Amniotic epithelial cell (primary cell): Measurements from ENCODE around the gene CLCNKB.
"Not testable (repeated sequence)": the region's sequence is repeated elsewhere in the genome, so short reads cannot be mapped to it uniquely, and the experiment has no call there.

ENCODE experiments used
- DNase-seq: peaks from one replicate; pipeline ENCODE4 v3.0.0-alpha.2; 2010; ENCODE audit warnings: low read depth

The CLCNKB gene

GRCh38 chr1:16015491-16015890, 28.1 kb upstream of the CLCNKB start:
- DNase-seq = no peak

GRCh38 chr1:16015960-16016901, 27.4 kb upstream of the CLCNKB start:
- DNase-seq = no peak

GRCh38 chr1:16017076-16017460, 26.5 kb upstream of the CLCNKB start:
- DNase-seq = no peak

GRCh38 chr1:16017461-16018303, 25.9 kb upstream of the CLCNKB start, which contains the start of gene HSPB7:
Gene HSPB7 (minus strand): TSS chr1:16018043. CDS start chr1:16017963, 80 bp downstream.
- DNase-seq = peak; percentile 80

- no peak for DNase-seq
These were observed 25.3 kb upstream of the CLCNKB start for GRCh38 chr1:16018308-16018707.

GRCh38 chr1:16018749-16019643, 24.6 kb upstream of the CLCNKB start:
- no peak for DNase-seq

GRCh38 chr1:16019644-16020277, 23.8 kb upstream of the CLCNKB start:
- no peak for DNase-seq

GRCh38 chr1:16020325-16020724, 23.3 kb upstream of the CLCNKB start:
- DNase-seq = no peak

- not testable (repeated sequence) for DNase-seq
These were observed 22.7 kb upstream of the CLCNKB start for GRCh38 chr1:16020878-16021277.

GRCh38 chr1:16021681-16022080, 21.9 kb upstream of the CLCNKB start, which contains the start of gene CLCNKA:
Gene CLCNKA (plus strand): TSS chr1:16022036. CDS start chr1:16022620, 584 bp downstream.
- no peak for DNase-seq

GRCh38 chr1:16022393-16022792, 21.2 kb upstream of the CLCNKB start:
- no peak for DNase-seq

- no peak for DNase-seq
These were observed 20.4 kb upstream of the CLCNKB start for GRCh38 chr1:16023050-16023653.

GRCh38 chr1:16026302-16026701, 17.3 kb upstream of the CLCNKB start:
- not testable (repeated sequence) for DNase-seq

GRCh38 chr1:16026723-16027484, 16.7 kb upstream of the CLCNKB start:
- DNase-seq = no peak

- DNase-seq = no peak
These were observed 15.2 kb upstream of the CLCNKB start for GRCh38 chr1:16028237-16029002.

- DNase-seq = not testable (repeated sequence)
These were observed 14.6 kb upstream of the CLCNKB start for GRCh38 chr1:16029003-16029268.

- no peak for DNase-seq
These were observed 14.3 kb upstream of the CLCNKB start for GRCh38 chr1:16029288-16029687.

GRCh38 chr1:16031551-16031950, 12.0 kb upstream of the CLCNKB start:
- DNase-seq = no peak

GRCh38 chr1:16032388-16033102, 11.0 kb upstream of the CLCNKB start:
- peak; percentile 74 for DNase-seq
